HG03025 (cell line): Measurements from ENCODE around the gene USP6NL.

ENCODE experiments used
- ATAC-seq: cut with Tn5 transposase; IDR thresholded peaks from one replicate; pipeline ENCODE4 v1.9.1; 2021; ENCODE audit warnings: mild to moderate bottlenecking, moderate library complexity; ENCODE audit not compliant: unreplicated experiment, low FRiP score

Gene USP6NL

DNA sequence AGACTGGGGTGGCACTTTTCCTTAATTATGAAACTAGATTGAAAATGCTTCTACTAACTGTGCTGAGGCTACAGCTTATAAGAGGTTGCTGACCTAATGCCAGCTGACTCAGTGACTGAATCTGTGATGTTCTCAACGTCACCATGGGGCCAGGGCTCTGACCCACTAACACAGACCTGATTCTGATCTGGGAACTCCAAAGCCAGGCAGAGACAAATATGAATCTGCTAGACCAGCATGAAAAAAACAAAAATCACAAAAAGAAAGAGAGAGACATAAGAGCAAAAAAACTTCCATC is 16.1 kb downstream of the USP6NL start:
- no peak for ATAC-seq

GRCh38 chr10:11594589-11595394 is 16.7 kb downstream of the USP6NL start:
- no peak for ATAC-seq

DNA sequence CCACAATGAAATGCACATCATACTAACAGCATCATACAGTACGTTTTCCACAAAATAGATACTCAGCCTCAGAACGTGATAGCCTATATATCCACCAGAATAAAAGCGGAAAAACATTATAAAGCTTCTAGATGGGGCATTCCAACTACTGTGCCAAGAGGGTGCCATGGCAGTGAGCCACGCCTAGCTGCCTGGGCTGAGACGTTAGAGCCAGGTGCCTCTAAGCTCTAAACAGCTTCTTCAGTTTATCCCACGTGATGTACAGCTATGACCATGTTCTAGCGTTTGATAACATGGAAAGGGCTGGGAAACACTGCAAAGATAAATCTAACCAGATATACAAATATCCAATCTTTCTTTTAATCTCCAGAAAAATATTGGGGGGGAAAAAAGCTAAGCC is 17.8 kb downstream of the USP6NL start:
- no peak for ATAC-seq

GRCh38 chr10:11589738-11590137 is 21.7 kb downstream of the USP6NL start:
- ATAC-seq = no peak

DNA sequence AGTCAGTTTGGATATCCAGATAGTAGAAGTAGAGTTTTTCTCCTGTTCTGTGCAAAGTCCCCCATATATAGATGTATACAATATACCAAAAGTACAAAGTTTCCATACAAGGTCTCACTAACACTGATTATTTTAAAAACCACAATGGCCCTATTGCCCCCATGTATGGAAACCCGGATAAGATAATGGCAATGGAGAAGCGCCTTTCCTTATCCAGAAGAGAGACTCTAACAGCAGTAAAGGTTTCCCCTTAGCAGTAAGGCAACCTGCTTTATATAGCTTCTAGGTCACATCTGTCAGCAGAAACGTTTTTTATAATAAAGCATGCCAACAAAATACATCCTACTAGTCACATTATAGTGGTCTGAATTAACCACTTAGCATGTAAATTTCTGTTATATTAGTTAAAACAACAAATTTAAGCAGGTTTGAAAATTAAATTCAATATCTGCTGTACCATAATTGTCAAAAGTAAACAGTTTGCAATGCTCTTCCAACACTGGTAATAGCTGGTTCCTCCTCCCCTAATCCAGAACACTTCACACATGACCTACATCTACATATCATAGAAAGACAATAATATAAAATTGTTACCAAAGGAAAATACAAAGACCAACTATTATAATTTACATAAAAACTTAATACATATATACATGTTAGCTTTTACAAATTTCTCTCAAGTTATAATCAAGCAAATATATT is 22.4 kb downstream of the USP6NL start:
- ATAC-seq = no peak

GRCh38 chr10:11587722-11588259 is 23.7 kb downstream of the USP6NL start:
- ATAC-seq = no peak

GRCh38 chr10:11586170-11586569 is 25.3 kb downstream of the USP6NL start:
- ATAC-seq = no peak

- ATAC-seq = no peak
Observed at GRCh38 chr10:11581213-11581612, 30.2 kb downstream of the USP6NL start.

GRCh38 chr10:11579885-11580284 is 31.6 kb downstream of the USP6NL start:
- ATAC-seq = no peak

DNA sequence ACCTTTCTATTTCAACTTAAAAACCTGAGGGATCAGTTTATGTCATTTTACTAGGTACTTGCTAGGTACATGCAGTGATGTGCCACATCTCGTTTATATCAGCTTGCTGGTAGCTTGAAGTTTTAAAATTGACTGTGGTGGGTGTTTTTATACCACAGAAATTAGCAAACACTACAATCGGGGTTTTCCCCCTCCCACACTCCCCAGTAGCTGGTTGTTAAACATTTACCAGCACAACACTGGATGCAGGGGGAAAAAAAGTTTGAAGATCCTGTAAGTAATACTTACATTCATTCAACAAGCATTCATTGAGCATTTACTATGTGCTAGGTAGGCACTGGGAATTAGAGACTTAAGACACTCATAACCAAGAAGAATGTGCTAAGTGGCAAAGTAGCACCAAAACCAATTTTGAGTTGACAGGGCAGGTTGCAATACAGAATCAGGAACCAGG is 32.6 kb downstream of the USP6NL start:
- no peak for ATAC-seq

DNA sequence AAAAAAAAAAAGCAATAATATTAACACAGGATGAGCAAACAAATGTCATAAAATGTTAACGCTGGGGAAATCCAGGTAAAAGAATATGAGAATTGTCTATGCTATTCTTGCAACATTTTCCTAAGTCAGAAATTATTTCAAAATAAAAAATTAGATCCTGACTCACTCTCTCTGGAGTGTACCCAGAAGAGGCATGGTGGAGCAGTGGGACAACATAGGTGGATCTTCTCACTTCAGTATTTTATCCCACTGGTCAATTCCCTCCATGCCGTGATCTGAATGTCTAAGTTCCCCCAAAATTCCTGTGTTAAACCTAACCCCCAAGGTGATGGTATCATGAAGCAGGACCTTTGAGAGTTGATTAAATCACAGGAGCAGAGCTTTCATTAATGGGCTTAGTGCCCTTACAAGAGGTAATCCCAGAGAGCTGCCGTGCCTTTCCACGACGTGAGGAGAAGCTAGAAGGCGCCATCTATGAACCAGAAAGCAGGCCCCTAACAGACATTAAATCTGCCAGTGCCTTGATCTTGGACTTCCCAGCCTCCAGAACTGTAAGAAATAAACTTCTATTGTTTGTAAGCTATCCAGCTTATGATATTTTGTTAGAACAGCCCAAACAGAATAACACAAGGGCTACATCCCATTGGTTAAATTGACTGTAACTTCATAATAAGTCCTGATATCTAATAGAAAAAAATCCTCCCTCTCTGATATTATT is 35.2 kb downstream of the USP6NL start:
- no peak for ATAC-seq

- no peak for ATAC-seq
Observed at GRCh38 chr10:11573497-11573896, 38.0 kb downstream of the USP6NL start.

GRCh38 chr10:11570751-11571150 is 40.7 kb downstream of the USP6NL start:
- no peak for ATAC-seq

- no peak for ATAC-seq
Observed at GRCh38 chr10:11569471-11569870, 42.0 kb downstream of the USP6NL start.

- ATAC-seq = no peak
Observed at GRCh38 chr10:11568578-11568977, 42.9 kb downstream of the USP6NL start.

GRCh38 chr10:11564741-11565140 is 46.7 kb downstream of the USP6NL start:
- no peak for ATAC-seq

DNA sequence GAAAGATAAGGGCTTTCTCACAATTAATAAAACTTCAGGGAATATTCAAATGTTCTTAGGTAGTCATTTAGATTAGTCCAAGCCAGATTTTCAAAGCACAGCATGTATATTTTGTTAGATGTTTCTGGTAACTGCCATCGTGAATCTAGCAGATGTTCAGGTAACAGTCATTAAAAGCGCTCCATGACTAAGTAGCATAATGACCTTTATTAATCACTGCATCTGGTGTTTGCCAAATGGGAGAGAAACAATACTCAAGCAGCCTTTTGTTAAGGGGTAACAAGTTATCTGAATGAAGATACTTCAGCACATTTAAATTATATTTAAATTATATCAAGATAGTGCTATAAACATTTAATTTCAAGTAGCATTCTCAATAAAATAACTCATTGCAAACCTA is 47.5 kb downstream of the USP6NL start:
- no peak for ATAC-seq

DNA sequence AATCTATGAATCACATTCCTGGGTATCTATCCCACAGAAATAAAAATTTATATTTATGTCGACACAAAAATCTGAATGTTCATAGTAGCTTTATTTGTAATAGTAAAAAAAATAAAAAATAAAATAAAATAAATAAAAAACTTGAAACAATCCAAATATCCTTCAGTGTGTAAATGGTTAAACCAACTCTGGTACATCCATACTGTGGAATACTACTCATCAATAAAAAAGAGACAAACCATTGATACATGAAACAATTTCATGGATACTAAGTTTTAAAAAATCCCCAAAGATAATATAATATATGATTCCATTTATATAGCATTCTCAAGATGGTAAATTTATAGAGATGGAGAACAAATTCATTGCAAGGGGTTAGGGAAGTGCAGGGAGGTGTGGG is 48.6 kb downstream of the USP6NL start:
- ATAC-seq = no peak

GRCh38 chr10:11560076-11560709 is 51.3 kb downstream of the USP6NL start:
- ATAC-seq = no peak

DNA sequence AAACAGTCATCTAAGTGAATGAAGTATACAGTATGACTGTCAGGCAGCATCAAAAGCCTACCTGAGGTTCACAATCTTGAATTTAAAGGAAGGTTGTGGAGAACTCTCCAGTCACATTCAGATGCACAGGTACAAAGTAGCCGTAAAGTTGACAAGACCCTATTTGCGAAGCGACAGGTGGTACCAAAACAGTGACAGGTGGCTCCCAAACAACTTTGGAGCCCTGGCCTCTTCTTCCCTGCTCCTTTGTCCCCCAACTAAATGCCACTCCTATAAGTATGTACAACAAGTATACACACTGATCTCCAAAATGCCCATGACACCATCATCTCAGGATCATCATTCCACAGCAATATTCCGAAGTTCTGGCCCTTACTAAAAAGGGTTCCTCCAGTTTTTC is 53.5 kb downstream of the USP6NL start:
- ATAC-seq = no peak

- no peak for ATAC-seq
Observed at GRCh38 chr10:11557513-11557912, 53.9 kb downstream of the USP6NL start.
